HCT116 (cell line): ENCODE results near the gene MAP7.

Source experiments
- CTCF ChIP-seq, 3 experiments: fragments of 200-600 bp in 1 of 3; sonication (generic) in 1 of 3; IDR thresholded peaks in 2 of 3; conservative IDR thresholded peaks in 1 of 3; 2 replicates each; pipeline ENCODE4 v1.5.1; 2012 to 2017; ENCODE audit warnings: low read depth in 2 of 3, low read length in 2 of 3, antibody characterized with exemption in 1 of 3, borderline replicate concordance in 1 of 3, control low read depth in 1 of 3, mild to moderate bottlenecking in 1 of 3, mixed read lengths in 1 of 3, mixed run types in 1 of 3, moderate library complexity in 1 of 3; ENCODE audit not compliant: insufficient read depth in 1 of 3
- EZH2 ChIP-seq: fragments of 200-600 bp; sonication (generic); IDR thresholded peaks from 2 replicates; pipeline ENCODE4 v1.6.1; 2017; ENCODE audit warnings: antibody characterized with exemption, mixed run types
- EZH2phosphoT487 ChIP-seq: fragments of 200-600 bp; IDR thresholded peaks from 2 replicates; pipeline ENCODE4 v1.6.1; 2018; ENCODE audit warnings: antibody characterized with exemption, borderline replicate concordance
- JUND ChIP-seq: IDR thresholded peaks from 2 replicates; pipeline ENCODE4 v1.6.1; 2012
- POLR2A ChIP-seq: IDR thresholded peaks from 2 replicates; pipeline ENCODE4 v1.7.0; 2011; ENCODE audit warnings: borderline replicate concordance; ENCODE audit not compliant: insufficient read depth, insufficient read length; ENCODE audit errors: extremely low read depth
- POLR2AphosphoS5 ChIP-seq: IDR thresholded peaks from 2 replicates; pipeline ENCODE4 v1.6.1; 2011; ENCODE audit warnings: mild to moderate bottlenecking, low read depth, low read length, moderate library complexity
- REST ChIP-seq: IDR thresholded peaks from 2 replicates; pipeline ENCODE4 v1.6.1; 2012; ENCODE audit warnings: low read depth
- TF ChIP-seq, protein P1 (sequence below): IDR thresholded peaks from 2 replicates; pipeline ENCODE4 v1.6.1; 2012

GRCh38 chr6:136517002-136517401, 33.2 kb downstream of the MAP7 start:
- no peak for TF ChIP-seq CTCF (IDR thresholded peaks at IDR 0.05 in 2 of 3, conservative IDR thresholded peaks at IDR 0.05 in 1 of 3; ENCODE audit: borderline replicate concordance in 1 of 3, insufficient read depth in 1 of 3, low read depth in 2 of 3, low read length in 2 of 3)
- no peak for TF ChIP-seq JUND
- TF ChIP-seq POLR2AphosphoS5: no peak
- no peak for TF ChIP-seq EZH2
- no peak for TF ChIP-seq POLR2A
- TF ChIP-seq REST: no peak
- TF ChIP-seq, protein P1, sequence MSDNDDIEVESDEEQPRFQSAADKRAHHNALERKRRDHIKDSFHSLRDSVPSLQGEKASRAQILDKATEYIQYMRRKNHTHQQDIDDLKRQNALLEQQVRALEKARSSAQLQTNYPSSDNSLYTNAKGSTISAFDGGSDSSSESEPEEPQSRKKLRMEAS: no peak
- no peak for TF ChIP-seq EZH2phosphoT487
